ENCODE data around the gene UQCRHL.
"Not testable (repeated sequence)": the region's sequence is repeated elsewhere in the genome, so short reads cannot be mapped to it uniquely, and the experiment has no call there.

UQCRHL gene

DNA sequence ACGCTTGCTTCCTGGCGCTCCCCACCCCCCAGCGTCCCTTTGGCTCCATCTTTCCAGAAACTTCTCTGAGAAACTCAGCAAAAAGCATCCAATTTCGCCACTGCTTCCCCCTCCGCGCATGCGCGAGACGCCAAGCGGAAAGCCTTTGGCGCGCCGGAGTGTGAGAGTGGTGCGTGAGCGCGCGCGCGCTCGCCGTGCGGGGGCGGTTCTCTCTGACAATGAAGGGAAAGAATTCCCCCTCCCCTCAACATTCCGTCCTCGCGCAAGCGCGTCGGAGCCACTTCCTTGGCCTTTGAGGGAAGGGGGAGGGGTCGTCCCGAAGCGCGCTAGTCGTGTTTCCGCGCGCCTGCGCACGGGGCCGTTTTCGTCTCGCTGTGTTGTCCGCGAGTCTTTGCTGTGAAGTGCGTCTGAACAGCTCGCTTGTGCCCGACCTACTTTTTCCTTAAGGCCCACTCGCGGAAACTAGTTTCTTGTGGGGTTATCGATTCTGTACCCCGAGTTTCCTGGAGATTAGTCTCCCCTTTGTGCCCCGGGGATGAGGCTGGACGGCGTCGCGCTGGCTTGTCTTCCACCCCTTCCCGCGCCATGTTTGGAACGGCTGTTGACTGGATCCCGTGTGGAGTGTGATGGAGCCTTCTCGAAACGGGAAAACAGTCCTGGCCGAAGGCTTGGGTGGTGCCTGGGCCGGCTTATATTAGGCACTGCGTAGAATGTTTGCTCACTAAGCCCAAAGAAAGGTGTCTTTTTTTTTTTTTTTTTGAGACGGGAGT is 28.5 kb upstream of the UQCRHL start:
- DNase-seq (ENCODE audit: low read depth, low spot score), result peak; percentile 99

- DNase-seq (ENCODE audit: low read depth, low spot score), result no peak
These were observed 27.8 kb upstream of the UQCRHL start for GRCh38 chr1:15835205-15835740.

GRCh38 chr1:15834406-15835204 is 27.2 kb upstream of the UQCRHL start:
- no peak for DNase-seq (ENCODE audit: low read depth, low spot score)

GRCh38 chr1:15833842-15834405 is 26.5 kb upstream of the UQCRHL start:
- DNase-seq (ENCODE audit: low read depth, low spot score), result no peak

DNA sequence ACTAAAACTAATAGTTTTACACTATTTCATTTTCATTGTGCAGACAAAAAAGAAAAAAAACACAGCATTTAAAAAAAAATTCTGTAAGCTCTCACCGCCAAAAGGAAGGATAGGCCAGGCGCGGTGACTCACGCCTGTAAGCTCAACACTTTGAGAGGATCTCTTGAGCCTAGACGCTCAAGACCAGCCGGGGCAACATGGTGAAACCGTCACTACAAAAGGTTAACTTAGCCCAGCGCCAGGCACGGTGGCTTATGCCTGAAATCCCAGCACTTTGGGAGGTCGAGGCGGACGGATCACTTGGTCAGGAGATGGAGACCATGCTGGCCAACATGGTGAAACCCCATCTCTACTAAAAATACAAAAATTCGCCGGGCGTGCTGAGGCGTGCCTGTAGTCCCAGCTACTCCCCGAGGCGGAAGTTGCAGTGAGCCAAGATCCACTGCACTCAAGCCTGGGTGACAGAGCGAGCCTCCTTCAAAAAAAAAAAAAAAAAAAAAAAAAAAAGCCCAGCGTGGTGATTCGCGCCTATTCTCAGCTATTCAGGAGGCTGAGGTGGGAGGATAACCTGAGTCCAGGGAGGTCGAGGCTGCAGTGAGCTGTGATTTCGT is 25.7 kb upstream of the UQCRHL start:
- DNase-seq (ENCODE audit: low read depth, low spot score), result no peak

- DNase-seq (ENCODE audit: low read depth, low spot score), result no peak
These were observed 22.8 kb upstream of the UQCRHL start for GRCh38 chr1:15830258-15830657.

DNA sequence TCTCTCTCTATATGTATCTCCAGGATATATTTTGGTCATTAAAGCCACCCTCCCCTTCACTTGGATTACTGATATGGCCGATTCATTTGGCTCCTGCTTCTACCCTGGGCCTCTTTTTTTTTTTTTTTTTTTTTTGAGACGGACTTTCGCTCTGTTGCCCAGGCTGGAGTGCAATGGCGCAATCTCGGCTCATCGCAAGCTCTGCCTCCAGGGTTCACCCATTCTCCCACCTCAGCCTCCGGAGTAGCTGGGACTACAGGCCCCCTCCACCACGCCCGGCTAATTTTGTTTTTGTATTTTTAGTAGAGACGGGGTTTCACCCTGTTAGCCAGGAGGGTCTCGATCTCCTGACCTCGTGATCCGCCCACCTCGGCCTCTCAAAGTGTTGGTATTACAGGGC is 21.5 kb upstream of the UQCRHL start:
- not testable (repeated sequence) for DNase-seq (ENCODE audit: low read depth, low spot score)

DNA sequence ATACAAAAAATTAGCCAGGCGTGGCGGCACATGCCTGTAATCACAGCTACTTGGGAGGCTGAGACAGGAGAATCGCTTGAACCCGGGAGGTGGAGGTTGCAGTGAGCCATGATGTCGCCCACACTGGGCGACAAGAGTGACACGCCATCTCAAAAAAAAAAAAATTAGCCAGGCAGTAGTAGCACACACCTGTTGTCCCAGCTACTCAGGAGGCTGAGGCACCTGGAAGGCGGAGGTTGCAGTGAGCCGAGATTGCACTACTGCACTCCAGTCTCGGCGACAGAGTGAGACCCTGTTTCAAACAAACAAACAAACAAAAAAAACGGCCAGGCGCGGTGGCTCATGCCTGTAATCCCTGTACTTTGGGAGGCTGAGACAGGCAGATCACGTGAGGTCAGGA is 20.1 kb upstream of the UQCRHL start:
- not testable (repeated sequence) for DNase-seq (ENCODE audit: low read depth, low spot score)

DNA sequence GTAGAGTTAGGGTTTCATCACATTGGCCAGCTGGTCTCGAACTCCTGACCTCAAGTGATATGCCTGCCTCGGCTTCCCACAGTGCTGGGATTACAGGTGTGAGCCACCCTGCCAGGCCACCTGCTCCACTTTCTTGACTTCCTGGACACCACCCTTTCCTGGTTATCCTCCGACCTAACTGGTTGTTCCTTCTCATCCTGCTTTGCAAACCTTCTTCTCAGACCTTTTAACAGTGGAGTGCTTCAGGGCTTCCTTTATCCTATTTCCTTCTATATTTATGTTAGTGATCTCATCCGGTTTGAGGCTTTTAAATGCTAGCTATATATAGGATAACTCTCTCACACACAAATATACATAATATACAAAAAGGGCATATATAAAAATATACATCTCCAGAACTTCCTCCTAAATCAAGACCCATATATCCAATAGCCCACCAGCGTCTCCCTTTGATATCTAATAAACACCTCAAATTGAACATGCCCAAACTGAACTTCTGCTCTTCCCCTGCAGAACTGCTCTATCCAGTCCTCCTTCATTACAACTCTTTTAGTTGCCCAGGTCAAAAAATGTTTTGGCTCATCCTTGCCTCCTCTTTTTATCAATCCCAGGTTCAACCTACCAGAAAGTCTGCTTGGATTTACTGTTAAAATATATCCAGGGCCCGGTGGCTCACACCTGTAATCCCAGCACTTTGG is 19.5 kb upstream of the UQCRHL start:
- no peak for DNase-seq (ENCODE audit: low read depth, low spot score)

DNA sequence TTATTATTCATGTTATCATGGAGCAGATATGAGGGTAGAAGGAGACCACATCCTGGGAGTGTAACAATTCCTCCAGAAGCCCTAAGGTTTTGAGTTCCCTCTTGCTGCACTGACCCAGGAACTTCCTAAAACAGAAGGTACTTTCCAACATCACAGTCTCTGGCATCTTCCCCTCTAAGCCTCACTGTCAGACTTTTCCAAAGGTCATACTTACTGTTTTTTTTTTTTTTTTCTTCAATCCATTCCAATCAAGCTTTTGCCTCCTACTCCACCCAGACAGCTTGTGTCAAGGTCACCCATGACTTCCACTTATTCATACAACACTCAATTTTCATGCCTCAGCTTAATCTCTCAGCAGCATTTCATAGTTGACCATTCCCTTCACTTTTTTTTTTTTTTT is 18.4 kb upstream of the UQCRHL start:
- no peak for DNase-seq (ENCODE audit: low read depth, low spot score)

- DNase-seq (ENCODE audit: low read depth, low spot score), result no peak
These were observed 13.0 kb upstream of the UQCRHL start for GRCh38 chr1:15820478-15820877.

- no peak for DNase-seq (ENCODE audit: low read depth, low spot score)
These were observed 9.2 kb upstream of the UQCRHL start for GRCh38 chr1:15816674-15817073.

- no peak for DNase-seq (ENCODE audit: low read depth, low spot score)
These were observed 2.6 kb upstream of the UQCRHL start for GRCh38 chr1:15810073-15810472.

DNA sequence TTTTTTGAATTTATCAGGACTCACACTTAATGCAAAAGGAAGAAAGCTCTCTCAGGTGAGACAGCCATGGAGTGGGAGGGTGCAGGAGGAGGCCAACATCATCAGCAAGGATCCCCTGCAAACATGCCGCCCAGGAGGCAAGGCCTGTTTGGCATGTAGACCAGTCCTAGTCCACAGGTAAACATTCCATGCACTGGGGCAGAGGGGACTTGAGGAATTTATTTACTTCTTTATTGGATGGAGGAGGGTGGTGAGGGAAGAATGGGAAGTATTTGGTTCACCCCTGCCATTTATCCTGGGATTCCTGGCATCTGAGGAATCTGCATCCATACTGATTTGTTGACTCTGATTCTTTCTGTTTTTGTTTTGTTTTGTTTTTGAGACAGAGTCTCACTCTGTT is 1.5 kb upstream of the UQCRHL start:
- no peak for DNase-seq (ENCODE audit: low read depth, low spot score)

DNA sequence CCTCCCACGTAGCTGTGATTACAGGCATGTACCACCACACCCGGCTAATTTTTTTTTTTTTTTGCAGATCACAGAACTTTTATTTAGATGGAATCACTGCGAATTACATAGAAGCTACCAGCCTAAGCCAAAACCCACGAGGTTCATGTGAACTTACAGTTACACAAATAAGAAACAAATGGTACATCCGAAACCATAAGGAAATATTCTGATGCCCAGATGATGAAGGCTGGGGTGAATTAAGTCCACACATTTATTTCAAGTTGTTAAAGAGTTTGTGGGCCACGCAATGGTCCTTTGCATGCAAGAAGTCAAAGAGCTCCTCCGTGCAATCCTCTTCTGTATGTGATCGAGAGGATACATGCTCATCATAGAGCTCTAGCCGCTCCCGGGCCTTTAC is 328 bp downstream of the UQCRHL start:
- no peak for DNase-seq (ENCODE audit: low read depth, low spot score)

DNA sequence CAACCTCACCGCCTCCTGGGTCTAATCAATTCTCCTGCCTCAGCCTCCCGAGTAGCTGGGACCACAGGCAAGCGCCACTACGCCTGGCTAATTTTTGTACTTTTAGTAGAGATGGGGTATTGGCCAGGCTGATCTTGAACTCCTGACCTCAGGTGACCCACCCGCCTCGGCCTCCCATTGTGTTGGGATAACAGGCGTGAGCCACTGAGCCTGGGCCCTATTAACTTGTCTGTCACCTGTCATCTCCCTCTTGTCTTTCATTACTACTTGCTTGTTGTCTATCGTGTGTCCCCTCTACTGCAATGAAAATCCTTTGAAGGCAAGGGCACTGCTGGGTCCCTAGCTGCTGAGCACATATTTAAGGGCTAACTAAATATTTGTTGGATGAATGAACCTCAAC is 3.4 kb downstream of the UQCRHL start:
- DNase-seq (ENCODE audit: low read depth, low spot score), result no peak

- no peak for DNase-seq (ENCODE audit: low read depth, low spot score)
These were observed 4.1 kb downstream of the UQCRHL start for GRCh38 chr1:15803380-15803779.

DNA sequence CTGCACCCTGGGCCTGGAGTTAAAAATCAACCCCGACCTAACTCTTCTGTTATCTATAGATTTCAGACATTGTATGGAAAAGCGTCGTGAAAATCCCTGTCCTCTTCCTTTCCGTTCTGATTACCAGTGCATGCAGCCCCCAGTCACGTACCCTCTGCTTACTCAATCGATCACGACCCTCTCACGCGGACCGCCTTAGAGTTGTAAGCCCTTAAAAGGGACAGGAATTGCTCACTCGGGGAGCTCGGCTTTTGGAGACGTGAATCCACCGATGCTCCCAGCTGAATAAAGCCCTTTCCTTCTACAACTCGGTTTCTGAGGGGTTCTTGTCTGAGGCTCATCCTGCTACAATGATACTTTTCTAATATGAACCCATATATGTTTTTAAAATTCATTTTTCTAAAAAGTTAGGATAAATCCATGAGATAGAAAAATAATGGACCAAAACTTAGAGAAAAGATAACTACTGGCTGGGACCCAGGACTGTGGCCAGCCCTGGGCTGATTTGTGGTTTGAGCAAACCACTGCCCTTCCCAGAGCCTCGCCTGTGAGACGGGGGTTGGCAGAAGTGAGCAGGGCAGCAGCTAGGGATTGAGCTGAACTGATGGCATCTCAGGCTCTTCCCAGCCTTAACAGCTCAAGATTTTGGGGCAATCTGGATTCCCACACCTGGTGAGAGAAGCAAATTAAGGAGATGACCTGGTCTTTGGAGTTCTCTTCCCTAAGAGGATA is 5.0 kb downstream of the UQCRHL start:
- no peak for DNase-seq (ENCODE audit: low read depth, low spot score)

DNA sequence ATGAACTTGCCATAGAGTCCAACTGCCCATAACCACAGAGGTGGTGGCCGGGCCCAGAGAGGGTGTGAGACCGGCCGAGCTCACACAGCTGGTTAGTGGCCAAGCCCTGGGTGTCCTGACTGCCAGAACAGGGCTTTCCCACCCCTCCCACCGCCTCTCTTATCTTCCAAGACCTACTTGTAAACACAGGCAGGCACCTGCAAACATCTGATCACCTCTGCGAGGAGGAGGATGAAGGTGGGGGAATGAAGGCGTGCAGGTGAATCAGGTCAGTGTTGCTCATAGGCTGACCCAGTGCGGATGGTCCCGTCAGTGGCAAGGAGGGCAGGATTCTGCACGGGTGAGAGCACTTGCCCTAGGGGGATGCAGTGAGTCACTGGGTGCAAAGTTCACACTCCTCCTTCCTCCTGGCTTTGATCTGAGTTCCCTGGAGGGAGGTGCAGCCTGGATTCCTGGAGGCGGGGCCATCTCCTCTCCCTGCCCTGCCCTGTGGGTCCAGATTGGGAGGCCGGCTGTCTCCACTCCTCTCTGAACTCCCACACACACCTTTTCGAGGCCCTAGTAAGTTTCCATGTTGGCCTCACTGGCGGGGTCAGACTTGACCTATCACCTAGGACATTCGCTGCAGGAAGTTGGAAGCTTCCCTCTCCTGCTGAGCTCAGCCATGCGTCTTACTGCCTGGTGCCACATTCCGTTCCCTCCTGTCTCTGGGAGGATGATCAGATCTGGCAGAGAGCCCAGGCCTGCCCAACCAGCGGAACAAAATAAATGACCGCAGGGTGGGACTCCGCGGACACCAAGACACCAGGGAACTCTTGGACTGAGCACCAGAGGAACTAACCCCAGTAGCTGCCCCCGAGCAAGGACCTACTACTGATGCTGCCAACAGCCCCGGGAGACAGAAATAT is 7.3 kb downstream of the UQCRHL start:
- DNase-seq (ENCODE audit: low read depth, low spot score), result peak; percentile 20

All from smooth muscle cell of the brain vasculature (primary cell).